Astrocyte (in vitro differentiated cells and primary cell): ENCODE results near the gene DCT. TPM values are rescaled to one million over a fixed set of nuclear protein-coding genes. Genes with fewer than 3 reads are reported as not detected.

Source experiments
- DNase-seq: peaks from one replicate; pipeline ENCODE4 v3.0.0-alpha.2; 2010; ENCODE audit warnings: low read depth
- FAIRE-seq: peaks from 2 replicates; lab custom pipeline; 2011; peaks lifted over from hg19 to GRCh38; lab: Jason Lieb, UNC
- H2AFZ ChIP-seq: 2 replicates; pipeline ENCODE4 v1.6.0; 2012; ENCODE audit warnings: low read depth, low read length, inconsistent platforms
- H3K27ac ChIP-seq: 2 replicates; pipeline ENCODE4 v1.5.1; 2011; ENCODE audit warnings: low read depth, low read length, inconsistent platforms
- H3K27me3 ChIP-seq: 2 replicates; pipeline ENCODE4 v1.6.0; 2011; ENCODE audit warnings: low read length, inconsistent platforms; ENCODE audit not compliant: insufficient read depth
- H3K36me3 ChIP-seq: 2 replicates; pipeline ENCODE4 v1.5.1; 2011; ENCODE audit warnings: low read length, inconsistent platforms; ENCODE audit not compliant: insufficient read depth
- H3K4me1 ChIP-seq: 2 replicates; pipeline ENCODE4 v1.5.1; 2011; ENCODE audit warnings: low read length, inconsistent platforms; ENCODE audit not compliant: insufficient read depth
- H3K4me2 ChIP-seq: 2 replicates; pipeline ENCODE4 v1.6.0; 2012; ENCODE audit warnings: low read length, inconsistent platforms
- H3K4me3 ChIP-seq: 2 replicates; pipeline ENCODE4 v1.5.1; 2011; ENCODE audit warnings: low read depth, mild to moderate bottlenecking, low read length, inconsistent platforms; ENCODE audit not compliant: insufficient read depth
- H3K79me2 ChIP-seq: 2 replicates; pipeline ENCODE4 v1.6.0; 2012; ENCODE audit warnings: mild to moderate bottlenecking, low read length, inconsistent platforms; ENCODE audit not compliant: insufficient read depth
- H3K9ac ChIP-seq: 2 replicates; pipeline ENCODE4 v1.6.0; 2012; ENCODE audit warnings: mild to moderate bottlenecking, low read length, inconsistent platforms
- H3K9me3 ChIP-seq: 2 replicates; pipeline ENCODE4 v1.5.1; 2012; ENCODE audit warnings: low read depth, mild to moderate bottlenecking, low read length, inconsistent platforms; ENCODE audit not compliant: insufficient read depth
- H4K20me1 ChIP-seq: 2 replicates; pipeline ENCODE4 v1.6.0; 2012; ENCODE audit warnings: low read length, inconsistent platforms; ENCODE audit not compliant: insufficient read depth
- H3K27ac Mint-ChIP-seq: one replicate; pipeline ENCODE4 v1.8.0; 2021; ENCODE audit warnings: mild to moderate bottlenecking, mixed read lengths; ENCODE audit not compliant: unreplicated experiment
- H3K27me3 Mint-ChIP-seq: one replicate; pipeline ENCODE4 v1.8.0; 2021; ENCODE audit warnings: low read depth, mixed read lengths; ENCODE audit not compliant: unreplicated experiment
- H3K36me3 Mint-ChIP-seq: one replicate; pipeline ENCODE4 v1.8.0; 2021; ENCODE audit warnings: low read depth, mixed read lengths; ENCODE audit not compliant: unreplicated experiment
- H3K4me1 Mint-ChIP-seq: one replicate; pipeline ENCODE4 v1.8.0; 2021; ENCODE audit warnings: low read depth, mixed read lengths; ENCODE audit not compliant: unreplicated experiment
- H3K4me3 Mint-ChIP-seq: one replicate; pipeline ENCODE4 v1.8.0; 2021; ENCODE audit warnings: mild to moderate bottlenecking, moderate library complexity, mixed read lengths; ENCODE audit not compliant: unreplicated experiment
- H3K9me3 Mint-ChIP-seq: one replicate; pipeline ENCODE4 v1.8.0; 2021; ENCODE audit warnings: mild to moderate bottlenecking, mixed read lengths; ENCODE audit not compliant: unreplicated experiment
- CTCF ChIP-seq: IDR thresholded peaks from 2 replicates; pipeline ENCODE4 v1.5.1; 2011; ENCODE audit warnings: low read depth, mild to moderate bottlenecking, inconsistent platforms, low read length, moderate library complexity; ENCODE audit not compliant: insufficient read depth
- EZH2 ChIP-seq: IDR thresholded peaks from 2 replicates; pipeline ENCODE4 v1.6.1; 2012; ENCODE audit warnings: mild to moderate bottlenecking, low read length, inconsistent platforms; ENCODE audit not compliant: insufficient read depth
- total RNA-seq: library from RNA; stranded (reverse); gene quantifications from 2 replicates; pipeline ENCODE4 v1.2.1, GENCODE V29; 2021

DCT gene
- total RNA-seq, 1 donor from 2014 or later = 0.05 TPM

GRCh38 chr13:94478913-94479312 is 569 bp downstream of the DCT start:
- H3K4me1 ChIP-seq = peaks cover 4% of the 10 kb centered on the region
- H3K9ac ChIP-seq = no peak overlapping the region
- no peak overlapping the region for H3K27ac Mint-ChIP-seq
- H3K4me2 ChIP-seq = no peak overlapping the region
- no peaks in the 10 kb centered on the region for H3K27me3 Mint-ChIP-seq
- H3K4me3 Mint-ChIP-seq = no peak overlapping the region
- no peaks in the 10 kb centered on the region for H4K20me1 ChIP-seq
- no peaks in the 10 kb centered on the region for H3K36me3 ChIP-seq
- peaks cover 17% of the 10 kb centered on the region for H3K4me1 Mint-ChIP-seq
- H3K27ac ChIP-seq = no peak overlapping the region
- H3K27me3 ChIP-seq = no peaks in the 10 kb centered on the region
- no peaks in the 10 kb centered on the region for H3K9me3 ChIP-seq
- no peak overlapping the region for H2AFZ ChIP-seq
- no peak overlapping the region for H3K4me3 ChIP-seq
- FAIRE-seq (no peak), DNase-seq (no peak)
- no peaks in the 10 kb centered on the region for H3K9me3 Mint-ChIP-seq
- H3K36me3 Mint-ChIP-seq = no peaks in the 10 kb centered on the region
- no peaks in the 10 kb centered on the region for H3K79me2 ChIP-seq
- TF ChIP-seq EZH2 (no peak), CTCF (no peak)

GRCh38 chr13:94470126-94470525 is 9.4 kb downstream of the DCT start:
- no peaks in the 10 kb centered on the region for H3K9me3 ChIP-seq
- H3K27ac ChIP-seq = no peak overlapping the region
- no peak for FAIRE-seq
- H3K36me3 Mint-ChIP-seq = no peaks in the 10 kb centered on the region
- H3K4me1 Mint-ChIP-seq = no peaks in the 10 kb centered on the region
- peaks cover 3% of the 10 kb centered on the region for H3K9me3 Mint-ChIP-seq
- no peaks in the 10 kb centered on the region for H3K27me3 ChIP-seq
- no peaks in the 10 kb centered on the region for H3K4me1 ChIP-seq
- no peaks in the 10 kb centered on the region for H3K36me3 ChIP-seq
- H3K9ac ChIP-seq = no peak overlapping the region
- no peaks in the 10 kb centered on the region for H3K79me2 ChIP-seq
- no peak overlapping the region for H3K4me3 Mint-ChIP-seq
- TF ChIP-seq EZH2 = no peak
- TF ChIP-seq CTCF = no peak
- H3K27me3 Mint-ChIP-seq = peaks cover 2% of the 10 kb centered on the region
- no peak overlapping the region for H3K4me2 ChIP-seq
- H3K4me3 ChIP-seq = no peak overlapping the region
- no peaks in the 10 kb centered on the region for H4K20me1 ChIP-seq
- no peak for DNase-seq
- H2AFZ ChIP-seq = no peak overlapping the region
- H3K27ac Mint-ChIP-seq = no peak overlapping the region

GRCh38 chr13:94464771-94465170 is 14.7 kb downstream of the DCT start:
- no peak overlapping the region for H2AFZ ChIP-seq
- H3K27ac Mint-ChIP-seq = no peak overlapping the region

More at GRCh38 chr13:94464771-94465170, 14.7 kb downstream of the DCT start:
- H3K4me1 Mint-ChIP-seq = no peaks in the 10 kb centered on the region
- no peaks in the 10 kb centered on the region for H3K27me3 ChIP-seq
- H3K4me2 ChIP-seq = no peak overlapping the region
- H3K27ac ChIP-seq = no peak overlapping the region
- no peak overlapping the region for H3K4me3 ChIP-seq
- DNase-seq (no peak), FAIRE-seq (no peak)
- no peaks in the 10 kb centered on the region for H3K36me3 ChIP-seq
- H3K27me3 Mint-ChIP-seq = peaks cover 2% of the 10 kb centered on the region
- H3K79me2 ChIP-seq = no peaks in the 10 kb centered on the region
- H3K9ac ChIP-seq = no peak overlapping the region
- no peaks in the 10 kb centered on the region for H3K36me3 Mint-ChIP-seq
- no peaks in the 10 kb centered on the region for H3K4me1 ChIP-seq
- no peaks in the 10 kb centered on the region for H3K9me3 ChIP-seq
- H3K9me3 Mint-ChIP-seq = peaks cover 3% of the 10 kb centered on the region
- no peak for TF ChIP-seq CTCF
- no peak for TF ChIP-seq EZH2
- H4K20me1 ChIP-seq = no peaks in the 10 kb centered on the region
- H3K4me3 Mint-ChIP-seq = no peak overlapping the region
